Thyroid gland (tissue), 4 donors: ENCODE data around the gene PCARE.

Source experiments
- POLR2A ChIP-seq, 2 donors: fragments of 450-650 bp; IDR thresholded peaks; one replicate each; pipeline ENCODE4 v1.6.1; 2017; ENCODE audit warnings: antibody characterized with exemption in 2 of 2, mild to moderate bottlenecking in 2 of 2, moderate library complexity in 1 of 2
- TF ChIP-seq, protein P1 (sequence below), 6 experiments: fragments of 200-600 bp in 3 of 6; fragments of 450-650 bp in 3 of 6; sonication (generic) in 3 of 6; IDR thresholded peaks; one replicate each; pipeline ENCODE4 v1.5.1; 2016 to 2019; ENCODE audit warnings: antibody characterized with exemption in 6 of 6, mild to moderate bottlenecking in 2 of 6, inconsistent platforms in 1 of 6, moderate library complexity in 1 of 6

DNA sequence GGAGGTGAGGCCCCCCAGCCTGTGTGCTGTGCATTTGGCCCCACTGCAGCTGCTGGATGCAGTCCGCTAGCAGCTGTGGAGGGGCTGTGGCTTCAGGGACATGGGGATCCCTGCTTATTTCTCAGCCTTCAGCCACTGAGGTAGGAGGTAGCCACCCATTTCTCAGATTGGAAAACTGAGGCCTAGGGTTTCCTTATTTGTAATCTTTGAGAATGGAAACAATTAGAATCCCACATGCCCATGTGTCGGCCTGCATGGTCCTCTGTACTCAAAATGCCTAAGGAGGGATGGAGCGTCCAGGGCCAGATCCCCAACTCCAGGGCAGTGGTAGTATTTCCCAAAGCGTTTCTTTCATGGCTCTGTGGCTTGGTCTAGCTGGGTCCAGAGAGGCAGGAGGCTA, 51.1 kb downstream of the PCARE start:
- TF ChIP-seq, protein P1, sequence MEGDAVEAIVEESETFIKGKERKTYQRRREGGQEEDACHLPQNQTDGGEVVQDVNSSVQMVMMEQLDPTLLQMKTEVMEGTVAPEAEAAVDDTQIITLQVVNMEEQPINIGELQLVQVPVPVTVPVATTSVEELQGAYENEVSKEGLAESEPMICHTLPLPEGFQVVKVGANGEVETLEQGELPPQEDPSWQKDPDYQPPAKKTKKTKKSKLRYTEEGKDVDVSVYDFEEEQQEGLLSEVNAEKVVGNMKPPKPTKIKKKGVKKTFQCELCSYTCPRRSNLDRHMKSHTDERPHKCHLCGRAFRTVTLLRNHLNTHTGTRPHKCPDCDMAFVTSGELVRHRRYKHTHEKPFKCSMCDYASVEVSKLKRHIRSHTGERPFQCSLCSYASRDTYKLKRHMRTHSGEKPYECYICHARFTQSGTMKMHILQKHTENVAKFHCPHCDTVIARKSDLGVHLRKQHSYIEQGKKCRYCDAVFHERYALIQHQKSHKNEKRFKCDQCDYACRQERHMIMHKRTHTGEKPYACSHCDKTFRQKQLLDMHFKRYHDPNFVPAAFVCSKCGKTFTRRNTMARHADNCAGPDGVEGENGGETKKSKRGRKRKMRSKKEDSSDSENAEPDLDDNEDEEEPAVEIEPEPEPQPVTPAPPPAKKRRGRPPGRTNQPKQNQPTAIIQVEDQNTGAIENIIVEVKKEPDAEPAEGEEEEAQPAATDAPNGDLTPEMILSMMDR (IDR thresholded peaks at IDR 0.05) = no peak
- no peak for TF ChIP-seq POLR2A (IDR thresholded peaks at IDR 0.05)
